NCI-H187 treated with DMSO at 0.1 percent for 48 hours (cell line): Measurements from ENCODE around the gene PRORP.
"Not testable (repeated sequence)": the region's sequence is repeated elsewhere in the genome, so short reads cannot be mapped to it uniquely, and the experiment has no call there.

ENCODE experiments used
- DNase-seq: peaks from one replicate; lab custom pipeline; 2025; lab: John Stamatoyannopoulos, UW

Gene PRORP

GRCh38 chr14:35121887-35122695, at the start of gene PRORP, which contains the start of gene PPP2R3C:
Gene PRORP (plus strand): TSS chr14:35122552. CDS start chr14:35123246, 694 bp downstream.
Gene PPP2R3C (minus strand): TSS chr14:35121990. CDS start chr14:35121959, 31 bp downstream.
- DNase-seq, result peak; percentile 89

- no peak for DNase-seq
Observed at GRCh38 chr14:35073486-35073885, 48.9 kb upstream of the PRORP start.

GRCh38 chr14:35078082-35078481, 44.3 kb upstream of the PRORP start:
- no peak for DNase-seq

GRCh38 chr14:35079742-35080141, 42.6 kb upstream of the PRORP start:
- DNase-seq, result no peak

DNA sequence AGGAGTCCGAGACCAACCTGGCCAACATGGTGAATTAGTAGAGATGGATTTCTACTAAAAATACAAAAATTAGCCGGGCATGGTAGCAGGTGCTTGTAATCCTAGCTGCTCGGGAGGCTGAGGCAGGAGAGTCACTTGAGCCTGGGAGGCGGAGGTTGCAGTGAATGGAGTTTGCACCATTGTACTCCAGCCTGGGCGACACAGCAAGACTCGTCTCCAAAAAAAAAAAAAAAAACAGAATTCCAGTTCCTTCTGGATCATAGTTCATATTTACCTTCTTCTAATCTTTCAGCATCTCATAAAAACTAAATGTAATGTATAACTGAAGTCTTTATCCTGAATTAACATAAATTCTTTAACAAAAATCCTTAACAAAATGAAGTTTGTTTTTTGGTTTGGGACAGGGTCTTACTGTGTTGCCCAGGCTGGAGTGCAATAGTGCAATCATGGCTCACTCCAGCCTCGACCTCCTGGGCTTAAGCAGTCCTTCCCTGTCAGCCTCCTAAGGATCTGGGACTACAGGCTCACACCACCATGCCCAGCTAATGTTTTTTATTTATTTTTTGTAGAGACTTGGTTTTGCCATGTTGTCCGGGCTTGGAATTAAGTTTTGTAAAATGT, 38.7 kb upstream of the PRORP start:
- DNase-seq, result no peak

DNA sequence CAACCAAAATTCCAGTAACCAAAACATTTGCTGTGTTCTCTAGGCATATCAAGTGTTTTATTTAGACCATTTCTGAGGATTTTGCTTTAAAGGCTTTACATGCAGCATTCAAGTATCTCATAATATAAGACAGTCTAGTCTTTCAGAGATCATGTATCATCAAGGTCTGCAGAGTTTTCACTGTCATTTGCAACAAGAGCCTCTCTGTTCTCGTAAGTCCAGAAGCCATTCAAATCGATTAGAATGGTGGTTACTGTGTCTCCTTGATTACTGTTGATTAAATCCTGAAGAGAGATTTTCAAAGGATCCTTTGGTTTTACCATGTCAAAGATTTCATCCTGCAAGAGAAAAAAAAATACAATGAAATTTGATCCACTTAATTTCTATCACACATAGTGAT, 36.9 kb upstream of the PRORP start:
- DNase-seq, result no peak

DNA sequence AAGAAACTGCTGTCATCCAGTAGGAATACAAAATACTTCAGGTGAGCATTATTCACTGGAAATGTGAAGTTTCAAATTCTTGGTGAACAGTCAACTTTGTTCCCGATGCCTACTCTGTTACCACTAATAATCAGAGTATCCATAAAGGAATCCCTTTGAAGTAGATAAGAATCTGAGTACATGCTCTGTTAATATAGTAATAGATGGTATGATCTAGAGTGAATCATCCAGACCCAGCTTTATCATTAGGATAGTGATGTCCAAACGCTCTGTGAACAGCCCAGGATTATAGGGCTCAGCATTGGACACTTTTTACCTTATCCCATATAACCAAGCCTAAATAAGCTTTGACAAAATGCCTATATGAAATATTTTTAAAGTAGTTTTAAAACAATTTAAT, 33.8 kb upstream of the PRORP start:
- no peak for DNase-seq

DNA sequence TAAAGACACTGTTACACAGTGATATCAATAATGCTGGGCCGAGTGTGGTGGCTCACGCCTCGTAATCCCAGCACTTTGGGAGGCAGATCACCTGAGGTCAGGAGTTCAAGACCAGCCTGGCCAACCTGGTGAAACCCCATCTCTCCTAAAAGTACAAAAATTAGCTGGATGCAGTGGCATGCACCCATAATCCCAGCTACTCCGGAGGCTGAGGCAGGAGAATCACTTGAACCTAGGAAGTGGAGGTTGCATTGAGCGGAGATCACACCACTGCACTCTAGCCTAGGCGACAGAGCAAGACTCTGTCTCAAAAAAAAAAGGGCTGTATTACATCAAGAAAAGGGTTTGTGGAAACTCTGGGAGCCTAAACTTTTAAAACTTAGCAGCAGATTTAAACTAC, 27.7 kb upstream of the PRORP start:
- not testable (repeated sequence) for DNase-seq

GRCh38 chr14:35107866-35108265, 14.5 kb upstream of the PRORP start:
- DNase-seq, result no peak

DNA sequence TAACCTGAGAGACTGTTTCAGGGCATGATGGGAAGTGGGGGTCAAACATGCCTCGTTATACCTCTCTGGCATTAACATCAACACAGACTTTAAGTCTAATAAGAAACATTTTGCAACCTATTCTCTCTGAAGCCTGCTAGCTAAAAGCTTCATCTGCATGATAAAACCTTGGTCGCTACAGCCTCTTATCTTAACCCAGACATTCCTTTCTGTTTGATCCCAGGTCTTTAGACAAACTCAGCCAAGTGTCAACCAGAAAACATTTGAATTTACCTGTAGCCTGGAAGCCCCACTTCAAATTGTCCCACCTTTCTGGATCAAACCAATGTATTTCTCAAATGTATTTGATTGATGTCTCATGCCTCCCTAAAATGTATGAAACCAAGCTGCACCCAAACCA, 9.7 kb upstream of the PRORP start:
- DNase-seq, result no peak

DNA sequence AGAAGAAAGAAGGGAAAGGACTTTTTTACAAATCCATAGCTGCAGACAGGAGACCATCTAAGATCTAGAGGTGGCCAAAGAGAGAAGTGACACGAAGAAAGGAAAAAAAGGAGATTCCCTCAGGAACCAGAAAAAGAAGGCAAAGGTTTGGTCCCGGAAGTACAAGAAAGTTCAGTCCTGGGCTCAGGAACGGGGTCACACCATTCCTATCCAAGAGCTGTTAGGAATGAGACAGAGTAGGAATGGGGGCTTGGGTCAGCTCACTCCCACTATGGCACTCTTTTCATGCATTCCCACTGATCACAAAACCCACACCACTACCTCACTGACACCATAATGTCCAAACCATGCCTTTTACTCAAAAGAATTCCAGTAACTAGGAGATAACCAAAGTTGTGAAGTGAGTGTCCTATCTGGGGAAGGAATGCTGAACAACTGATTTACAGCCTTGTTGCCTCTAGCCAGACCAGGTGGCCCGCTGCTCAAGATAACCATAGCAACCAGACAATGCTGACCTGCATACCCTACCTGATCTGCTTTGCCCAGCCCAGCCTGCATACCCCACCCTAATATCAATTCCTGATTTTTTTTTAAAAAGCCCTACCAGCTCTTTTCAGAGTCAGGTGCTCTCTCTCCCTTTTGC, 8.9 kb upstream of the PRORP start:
- DNase-seq, result no peak

DNA sequence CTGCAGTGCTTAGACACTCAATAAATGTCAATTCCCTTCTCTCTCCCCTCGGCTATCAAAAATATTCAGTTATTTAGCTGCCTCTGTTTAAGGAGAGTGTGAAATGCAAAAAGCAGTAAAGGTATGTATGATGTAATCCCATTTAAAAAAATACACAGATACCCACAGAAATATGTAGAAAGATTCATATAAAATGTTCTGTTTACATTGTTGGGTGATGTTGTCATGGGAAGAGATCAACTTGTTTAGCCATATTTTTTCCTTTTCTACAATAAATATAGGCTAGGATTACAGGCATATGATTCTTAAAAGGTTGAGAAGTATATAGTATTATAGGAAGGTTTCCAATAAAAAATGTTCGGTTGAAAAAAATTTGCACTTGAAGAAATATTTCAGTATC, 8.3 kb upstream of the PRORP start:
- no peak for DNase-seq

- DNase-seq, result no peak
Observed at GRCh38 chr14:35116242-35116641, 6.1 kb upstream of the PRORP start.

GRCh38 chr14:35117112-35117511, 5.2 kb upstream of the PRORP start:
- DNase-seq, result no peak

DNA sequence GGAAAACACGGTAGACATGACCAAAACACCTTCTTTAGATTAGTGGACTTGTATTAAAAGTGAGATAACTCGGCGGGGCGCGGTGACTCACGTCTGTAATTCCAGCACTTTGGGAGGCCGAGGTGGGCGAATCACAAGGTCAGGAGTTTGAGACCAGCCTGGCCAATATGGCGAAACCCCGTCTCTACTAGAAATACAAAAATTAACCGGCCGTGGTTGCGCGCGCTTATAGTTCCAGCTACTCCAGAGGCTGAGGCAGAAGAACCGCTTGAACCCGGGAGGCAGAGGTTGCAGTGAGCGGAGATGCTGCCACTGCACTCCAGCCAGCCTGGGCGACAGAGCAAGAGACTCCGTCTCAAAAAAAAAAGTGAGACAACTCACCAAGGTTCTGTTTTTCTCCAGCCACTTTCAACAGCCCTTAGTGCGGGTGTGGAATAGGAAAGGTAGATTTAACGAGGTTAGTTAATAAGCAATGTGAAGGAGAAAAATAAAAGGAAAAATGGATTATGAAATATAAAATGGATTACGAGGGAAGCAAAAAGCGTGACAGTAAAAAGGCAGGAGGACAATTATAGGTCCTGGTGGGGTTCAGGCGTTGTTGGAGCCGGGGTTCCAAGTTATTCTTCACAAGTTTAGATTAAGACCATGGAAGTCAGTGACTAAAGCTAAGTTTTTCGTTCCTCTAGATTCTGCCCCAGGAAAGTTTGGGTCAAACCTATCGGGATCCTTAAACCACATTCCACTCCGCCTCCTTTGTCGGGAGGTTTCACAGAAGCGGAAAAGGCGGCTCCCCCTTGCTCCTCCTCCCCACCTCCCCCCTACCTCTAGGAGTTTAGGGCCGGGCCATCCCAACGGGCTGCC, 1.1 kb upstream of the PRORP start:
- DNase-seq, result no peak

GRCh38 chr14:35122696-35123387, 490 bp downstream of the PRORP start:
- no peak for DNase-seq

DNA sequence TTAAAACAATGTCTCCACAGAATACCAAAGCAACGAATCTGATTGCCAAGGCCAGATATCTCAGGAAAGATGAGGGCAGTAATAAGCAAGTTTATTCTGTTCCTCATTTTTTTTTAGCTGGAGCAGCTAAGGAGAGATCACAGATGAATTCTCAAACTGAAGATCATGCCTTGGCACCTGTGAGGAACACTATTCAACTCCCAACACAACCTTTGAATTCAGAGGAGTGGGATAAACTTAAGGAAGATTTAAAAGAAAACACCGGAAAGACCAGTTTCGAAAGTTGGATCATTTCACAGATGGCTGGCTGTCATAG, 994 bp downstream of the PRORP start:
- DNase-seq, result no peak

GRCh38 chr14:35124127-35124526, 1.8 kb downstream of the PRORP start:
- no peak for DNase-seq

DNA sequence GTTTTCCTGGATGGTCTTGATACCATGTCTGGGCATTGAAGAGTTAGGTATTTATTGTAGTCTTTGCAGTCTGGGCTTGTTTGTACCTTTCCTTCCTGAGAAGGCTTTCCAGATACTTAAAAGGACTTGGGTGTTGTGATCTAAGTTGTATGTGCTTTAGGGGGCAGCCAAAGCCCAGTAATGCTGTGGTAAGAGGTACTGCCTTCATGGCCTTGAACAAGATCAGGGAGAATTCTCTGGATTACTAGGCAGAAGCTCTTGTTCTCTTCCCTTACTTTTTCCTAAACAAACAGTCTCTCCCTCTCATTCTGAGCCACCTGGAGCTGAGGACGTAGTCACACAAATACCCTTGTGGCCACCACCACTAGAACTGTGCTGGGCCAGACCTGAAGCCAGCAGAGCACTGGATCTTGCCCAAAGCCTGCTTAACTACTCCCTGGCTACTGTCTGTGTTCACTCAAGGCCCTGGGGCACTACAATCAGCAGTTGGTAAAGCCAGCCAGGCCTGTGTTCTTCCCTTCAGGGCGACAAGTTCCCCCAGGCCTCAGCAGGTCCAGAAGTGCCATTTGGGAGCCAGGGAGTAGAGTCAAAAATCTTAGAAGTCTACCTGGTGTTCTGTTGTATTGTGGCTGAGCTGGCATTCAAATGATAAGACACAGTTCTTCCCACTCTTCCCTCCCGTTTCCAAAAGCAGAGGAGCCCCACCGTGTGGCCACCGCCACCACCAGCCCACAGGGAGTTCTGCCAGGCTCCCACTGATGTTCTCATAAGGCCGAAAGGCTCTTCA, 11.4 kb downstream of the PRORP start:
- DNase-seq, result no peak

GRCh38 chr14:35134329-35135123, 12.2 kb downstream of the PRORP start:
- DNase-seq, result no peak
